HG03097 (cell line): Measurements from ENCODE around the gene NUTM2B.
"Not testable (repeated sequence)": the region's sequence is repeated elsewhere in the genome, so short reads cannot be mapped to it uniquely, and the experiment has no call there.

Source experiments
- ATAC-seq: cut with Tn5 transposase; IDR thresholded peaks from one replicate; pipeline ENCODE4 v1.9.1; 2021; ENCODE audit not compliant: unreplicated experiment, low FRiP score

NUTM2B gene, protein sequence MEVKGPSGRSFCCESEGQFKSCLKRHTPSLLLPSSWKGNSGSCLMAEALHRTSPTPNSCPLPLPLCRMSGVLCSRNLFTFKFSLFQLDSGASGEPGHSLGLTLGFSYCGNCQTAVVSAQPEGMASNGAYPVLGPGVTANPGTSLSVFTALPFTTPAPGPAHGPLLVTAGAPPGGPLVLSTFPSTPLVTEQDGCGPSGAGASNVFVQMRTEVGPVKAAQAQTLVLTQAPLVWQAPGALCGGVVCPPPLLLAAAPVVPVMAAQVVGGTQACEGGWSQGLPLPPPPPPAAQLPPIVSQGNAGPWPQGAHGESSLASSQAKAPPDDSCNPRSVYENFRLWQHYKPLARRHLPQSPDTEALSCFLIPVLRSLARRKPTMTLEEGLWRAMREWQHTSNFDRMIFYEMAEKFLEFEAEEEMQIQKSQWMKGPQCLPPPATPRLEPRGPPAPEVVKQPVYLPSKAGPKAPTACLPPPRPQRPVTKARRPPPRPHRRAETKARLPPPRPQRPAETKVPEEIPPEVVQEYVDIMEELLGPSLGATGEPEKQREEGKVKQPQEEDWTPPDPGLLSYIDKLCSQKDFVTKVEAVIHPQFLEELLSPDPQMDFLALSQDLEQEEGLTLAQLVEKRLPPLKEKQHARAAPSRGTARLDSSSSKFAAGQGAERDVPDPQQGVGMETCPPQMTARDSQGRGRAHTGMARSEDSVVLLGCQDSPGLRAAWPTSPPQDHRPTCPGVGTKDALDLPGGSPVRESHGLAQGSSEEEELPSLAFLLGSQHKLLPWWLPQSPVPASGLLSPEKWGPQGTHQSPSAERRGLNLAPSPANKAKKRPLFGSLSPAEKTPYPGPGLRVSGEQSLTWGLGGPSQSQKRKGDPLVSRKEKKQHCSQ

DNA sequence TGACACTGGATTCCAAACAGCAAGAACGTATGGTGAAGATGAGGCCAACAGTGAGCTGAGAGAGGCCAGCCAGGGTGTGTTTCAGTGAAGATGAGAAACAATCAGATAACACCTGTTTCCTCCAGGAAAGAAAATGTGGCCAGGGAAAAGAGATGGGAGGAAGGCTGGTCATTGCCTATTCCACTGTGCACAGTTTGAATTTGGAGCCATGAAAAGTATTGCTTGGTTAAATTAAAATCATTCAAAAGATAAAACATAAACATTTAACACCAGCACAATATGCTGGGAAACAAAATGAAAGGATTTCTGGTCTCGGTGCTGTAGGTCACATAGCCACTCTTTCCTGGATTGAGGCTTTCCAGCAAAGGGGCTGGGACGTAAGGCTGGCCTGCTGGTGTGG is at the start of gene NUTM2B:
Gene NUTM2B, plus strand, starts transcription at position 301 of the 400 bp plus-strand sequence. CDS start 383 bp downstream, outside the sequence.
- not testable (repeated sequence) for ATAC-seq

DNA sequence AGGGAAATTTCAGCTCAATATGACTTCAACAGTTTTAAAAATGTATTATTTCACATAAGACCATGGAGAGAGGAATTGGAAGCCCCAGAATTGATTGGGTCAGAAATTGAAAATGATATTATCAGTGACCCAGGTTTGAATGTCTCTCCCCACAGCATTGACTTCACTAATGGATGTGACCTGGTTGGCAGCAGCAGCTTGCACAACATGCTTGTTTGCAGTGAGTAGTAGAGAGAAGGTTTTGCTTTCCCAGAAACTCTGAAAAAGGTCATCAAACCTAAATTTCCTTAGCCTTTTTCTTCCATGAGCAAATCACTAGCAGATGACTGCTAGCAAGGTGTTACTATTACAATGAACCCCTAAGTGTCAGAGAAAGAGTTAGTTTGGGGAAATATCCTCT is 39.7 kb upstream of the NUTM2B start:
- ATAC-seq: not testable (repeated sequence)

DNA sequence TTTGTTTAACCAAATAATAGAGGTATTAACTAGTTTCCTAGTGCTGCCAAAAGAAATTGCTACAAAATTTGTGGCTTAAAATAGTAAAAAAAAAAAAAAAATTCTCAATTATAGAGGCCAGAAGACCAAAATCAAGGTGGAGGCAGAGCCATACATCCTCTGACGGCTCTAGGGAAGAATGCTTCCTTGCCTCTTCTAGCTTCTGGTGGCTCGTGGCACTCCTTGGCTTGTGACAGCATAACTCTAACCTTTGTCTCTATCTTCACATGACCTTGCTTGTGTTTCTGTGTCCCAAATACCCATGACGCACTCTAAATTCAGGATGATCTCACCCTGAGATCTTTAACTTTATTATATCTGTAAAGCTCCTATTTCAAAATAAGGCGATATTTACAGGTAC is 38.3 kb upstream of the NUTM2B start:
- not testable (repeated sequence) for ATAC-seq

DNA sequence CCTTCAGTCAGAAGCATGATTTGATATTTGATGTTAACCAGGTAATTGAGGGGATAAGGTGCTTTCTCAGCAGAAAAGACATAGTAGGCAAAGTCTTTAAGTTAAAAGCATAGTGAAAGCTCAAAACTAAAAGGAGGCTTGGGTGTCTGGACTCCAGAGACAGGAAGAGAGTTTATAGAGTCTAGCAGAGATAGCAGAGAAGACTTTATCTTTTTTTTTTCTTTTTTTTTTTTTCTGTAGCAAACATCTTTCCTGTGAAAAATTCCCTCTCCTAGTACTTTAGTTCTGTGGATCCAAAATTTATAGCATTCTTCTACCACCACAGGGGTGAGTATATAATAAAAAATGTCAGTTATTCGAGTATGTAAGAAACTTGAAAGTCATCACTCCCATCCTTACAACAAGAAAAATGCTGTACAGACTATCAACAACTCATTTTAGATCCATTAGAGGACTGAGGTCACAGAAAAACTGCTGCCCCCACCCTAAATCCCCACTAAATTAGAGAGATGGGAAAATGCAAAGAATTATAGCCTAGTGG is 33.7 kb upstream of the NUTM2B start:
- not testable (repeated sequence) for ATAC-seq

DNA sequence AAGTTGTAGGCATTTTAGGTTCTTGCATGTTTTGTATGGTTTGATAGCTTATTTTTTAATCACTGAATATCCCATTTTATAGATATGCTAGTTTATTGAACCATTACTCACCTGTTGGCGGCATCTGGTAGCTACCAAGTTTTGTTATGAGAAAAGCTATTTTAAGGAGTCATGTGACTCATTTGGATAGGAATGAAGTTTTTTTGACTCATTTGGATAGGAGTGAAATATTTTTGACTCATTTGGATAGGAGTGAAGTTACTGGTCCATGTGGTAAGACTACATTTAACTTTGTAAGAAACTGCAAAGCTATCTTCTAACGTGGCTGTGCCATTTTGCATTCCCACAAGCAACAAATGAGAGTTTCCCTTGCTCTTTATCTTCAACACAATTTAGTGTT is 28.1 kb upstream of the NUTM2B start:
- ATAC-seq: not testable (repeated sequence)

DNA sequence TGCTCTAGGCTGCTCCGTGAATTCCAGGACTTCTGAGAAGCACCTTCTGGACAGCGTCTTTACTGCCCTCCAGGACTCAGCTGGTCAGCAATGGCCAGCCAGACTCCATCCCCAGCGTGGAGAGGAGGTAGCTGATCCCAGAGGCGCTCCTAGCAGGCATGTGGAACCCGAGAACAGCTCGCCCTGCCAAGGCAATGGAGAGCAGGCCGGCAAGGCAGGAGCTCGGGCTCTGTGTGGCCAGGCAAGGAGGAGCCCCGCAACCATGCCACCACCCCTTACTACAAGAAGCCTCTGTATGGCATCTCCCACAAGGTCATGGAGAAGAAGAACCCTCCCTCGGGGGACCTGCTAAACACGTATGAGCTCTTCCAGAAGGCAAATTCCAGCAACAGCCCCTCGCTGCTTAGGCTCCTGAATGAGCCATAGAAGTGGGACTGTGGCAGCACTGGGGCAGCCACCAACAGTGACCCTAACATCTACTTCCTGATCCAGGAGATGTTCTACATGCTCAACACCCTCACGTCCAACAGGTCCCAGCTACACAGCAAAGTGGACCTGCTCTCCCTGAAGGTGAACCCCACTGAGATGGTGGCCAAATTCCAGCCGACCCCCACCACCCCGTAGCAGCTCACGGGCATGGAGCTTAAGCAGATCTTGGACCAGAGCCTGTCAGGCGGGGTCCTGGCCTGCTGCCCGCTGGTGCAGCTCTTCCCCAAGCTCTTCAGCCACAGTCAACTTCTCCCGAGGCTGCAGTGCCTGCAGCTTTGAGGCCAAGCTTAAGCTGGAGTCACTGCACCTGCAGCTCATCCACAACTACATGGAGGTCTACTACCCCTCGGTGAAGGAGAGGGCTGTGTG is 19.8 kb upstream of the NUTM2B start:
- not testable (repeated sequence) for ATAC-seq

DNA sequence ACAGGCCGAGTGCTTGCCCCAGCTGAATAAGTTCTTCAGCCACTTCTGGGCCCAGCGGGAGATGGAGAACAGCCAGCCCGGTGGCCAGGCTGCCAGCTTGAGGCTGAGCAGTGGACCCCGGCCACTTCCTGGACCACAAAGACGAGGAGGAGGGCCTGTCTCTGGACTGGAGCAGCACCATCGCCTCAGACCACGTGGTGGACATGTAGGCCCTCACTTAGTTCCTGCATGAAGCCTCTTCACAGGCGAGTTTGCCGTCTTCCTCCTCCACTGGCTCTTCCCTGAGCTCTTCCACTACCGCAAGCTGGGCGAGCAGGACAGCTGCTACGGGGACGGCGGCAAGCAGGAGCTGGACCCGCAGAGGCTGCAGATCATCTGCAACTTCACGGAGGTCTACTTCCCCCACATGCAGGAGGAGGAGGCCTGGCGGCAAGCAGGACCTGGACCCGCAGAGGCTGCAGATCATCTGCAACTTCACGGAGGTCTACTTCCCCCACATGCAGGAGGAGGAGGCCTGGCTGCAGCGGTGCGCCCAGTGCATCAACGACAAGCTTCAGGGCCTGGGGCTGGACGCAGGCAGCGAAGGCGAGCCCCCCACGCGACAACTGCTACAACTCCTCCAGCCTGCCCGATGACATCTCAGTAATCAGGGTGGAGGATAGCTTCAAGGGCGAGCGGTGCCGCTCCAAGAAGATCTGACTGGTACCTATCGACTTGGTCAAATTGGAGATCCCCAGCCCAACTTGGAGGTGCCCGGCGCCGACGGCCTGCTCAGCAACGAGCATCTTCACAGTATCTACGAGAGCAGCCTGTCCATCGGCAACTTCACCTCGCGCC is 18.9 kb upstream of the NUTM2B start:
- ATAC-seq: not testable (repeated sequence)

DNA sequence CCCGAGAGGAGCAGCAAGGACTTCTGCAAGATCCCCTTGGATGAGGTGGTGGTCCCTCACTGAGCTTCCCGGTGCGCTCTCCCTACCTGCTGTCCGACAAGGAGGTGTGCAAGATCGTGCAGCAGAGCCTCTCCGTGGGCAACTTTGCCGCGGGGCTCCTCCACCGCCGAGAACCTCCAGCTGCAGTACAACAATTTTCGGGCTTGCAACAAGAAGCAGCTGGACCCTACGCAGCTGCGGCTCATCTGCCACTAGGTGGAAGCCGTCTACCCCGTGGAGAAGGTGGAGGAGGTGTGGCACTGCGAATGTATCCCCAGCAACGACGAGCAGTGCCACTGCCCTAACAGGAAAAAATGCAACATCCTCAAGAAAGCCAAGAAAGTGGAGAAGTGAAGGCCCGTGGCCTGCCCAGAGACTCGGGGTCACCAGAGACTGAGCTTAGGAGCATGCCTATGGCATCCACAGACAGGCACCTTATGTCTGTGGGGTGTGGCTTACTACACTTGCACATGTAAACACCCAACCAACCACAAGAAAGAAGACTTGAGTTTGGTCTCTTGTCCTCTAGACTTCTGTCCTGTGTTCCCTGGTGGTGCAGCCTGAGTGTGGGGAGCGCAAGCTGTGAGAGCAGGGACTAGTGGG is 17.9 kb upstream of the NUTM2B start:
- ATAC-seq: peak; percentile 81

DNA sequence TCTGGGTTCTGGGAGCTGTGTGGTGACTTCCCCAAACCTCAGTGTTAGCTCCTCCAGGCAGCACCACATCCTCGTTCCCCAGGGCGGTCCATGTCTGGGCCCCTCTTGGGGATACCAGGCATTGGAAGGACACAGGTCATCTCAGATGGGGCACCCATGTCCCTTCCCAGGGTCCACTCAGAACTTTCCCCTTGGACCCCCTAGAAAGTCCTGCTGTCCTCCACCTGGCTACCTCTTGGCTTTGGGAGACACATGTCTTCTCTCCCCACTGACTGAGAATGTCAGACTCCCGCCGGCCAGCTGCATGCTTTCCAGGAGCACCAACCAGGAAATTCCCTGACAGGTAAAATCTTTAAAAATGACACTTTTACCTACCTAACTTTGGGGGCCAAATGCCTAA is 16.4 kb upstream of the NUTM2B start:
- ATAC-seq: not testable (repeated sequence)

DNA sequence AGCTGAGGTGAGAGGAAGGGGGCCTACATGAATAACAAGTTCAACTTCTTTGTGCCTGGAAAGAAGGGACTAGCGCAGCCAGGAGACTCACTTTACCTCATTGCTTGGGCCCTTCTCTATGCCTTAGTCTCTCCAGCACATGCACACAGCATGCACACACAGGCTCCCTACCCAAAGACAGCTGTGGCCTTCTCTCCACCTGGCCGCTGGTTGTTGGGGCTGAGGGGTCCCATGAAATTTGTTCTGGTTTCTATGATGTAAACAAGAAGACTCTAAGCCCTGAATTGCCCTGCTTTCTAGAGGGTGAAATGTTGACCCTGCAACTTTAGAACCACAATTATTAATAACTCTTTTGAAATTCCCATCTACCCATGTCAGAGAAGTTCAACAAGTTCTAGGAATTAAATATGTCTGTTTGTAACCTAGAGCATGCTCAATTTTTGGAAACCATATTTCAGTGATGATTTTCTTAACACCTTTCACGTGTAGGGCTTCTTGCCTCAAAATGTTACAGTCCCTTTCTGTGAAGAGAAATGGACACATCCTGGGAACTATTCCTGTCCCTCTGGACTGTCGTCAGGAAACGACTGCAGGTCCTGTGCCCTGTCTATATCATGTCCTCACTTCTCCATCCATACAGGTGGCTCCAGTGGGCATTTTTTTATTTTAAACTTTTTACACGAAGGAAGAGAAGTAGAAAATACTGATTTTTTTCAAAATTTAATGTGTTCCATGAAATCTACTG is 15.4 kb upstream of the NUTM2B start:
- ATAC-seq: not testable (repeated sequence)

DNA sequence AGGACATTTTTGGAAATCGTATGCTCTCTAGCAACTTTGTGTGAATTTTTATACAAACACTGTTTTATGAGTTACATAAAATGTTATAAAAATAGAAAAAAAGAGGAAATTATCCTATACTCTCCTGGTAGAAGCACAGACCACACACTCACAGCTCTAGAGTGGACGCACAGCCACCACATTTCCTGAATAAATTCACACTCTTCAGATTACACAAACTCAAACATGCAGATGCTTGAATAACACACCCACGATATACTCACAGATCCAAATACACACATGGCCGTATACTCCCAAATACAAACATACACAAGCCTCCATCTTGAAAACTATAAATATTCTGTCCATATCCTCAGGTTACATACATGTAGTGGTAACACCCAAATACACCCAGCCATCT is 14.2 kb upstream of the NUTM2B start:
- not testable (repeated sequence) for ATAC-seq

DNA sequence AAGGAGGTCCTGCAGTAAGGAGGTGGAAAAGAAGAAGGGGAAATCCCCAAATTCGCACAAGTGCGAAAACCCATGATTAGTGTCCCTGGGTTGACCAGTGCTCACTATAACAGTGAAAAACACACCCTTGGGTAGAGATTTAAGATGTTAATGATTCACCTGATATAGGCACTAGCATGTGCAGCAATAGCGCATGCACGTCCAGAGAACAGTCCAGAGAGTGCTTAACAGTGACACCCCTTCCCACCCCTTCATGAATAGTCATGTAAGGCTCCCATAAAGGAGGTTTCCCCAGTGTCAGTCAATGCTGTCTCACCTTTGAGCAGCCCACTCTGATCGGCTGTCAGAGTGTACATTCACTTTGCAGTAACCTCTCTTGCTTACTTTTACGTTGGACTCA is 6.4 kb upstream of the NUTM2B start:
- not testable (repeated sequence) for ATAC-seq

DNA sequence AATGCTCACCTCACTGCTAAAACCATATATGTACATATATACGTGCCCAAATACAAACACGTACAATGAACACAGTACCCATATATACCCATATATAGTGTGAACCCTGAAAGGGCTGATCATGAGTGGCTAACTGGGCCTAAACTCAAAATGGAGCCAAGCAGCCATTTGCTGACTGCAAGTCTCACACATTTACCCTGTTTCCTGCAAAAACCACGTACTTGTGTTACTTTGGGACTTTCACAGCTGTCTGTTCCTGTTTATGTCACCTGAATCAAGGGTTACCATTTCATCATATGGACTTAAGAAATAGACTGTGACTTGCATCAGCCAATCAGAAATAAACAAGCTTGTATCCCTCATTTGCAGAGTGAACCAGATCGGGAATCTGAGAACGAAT is 5.9 kb upstream of the NUTM2B start:
- ATAC-seq: not testable (repeated sequence)

DNA sequence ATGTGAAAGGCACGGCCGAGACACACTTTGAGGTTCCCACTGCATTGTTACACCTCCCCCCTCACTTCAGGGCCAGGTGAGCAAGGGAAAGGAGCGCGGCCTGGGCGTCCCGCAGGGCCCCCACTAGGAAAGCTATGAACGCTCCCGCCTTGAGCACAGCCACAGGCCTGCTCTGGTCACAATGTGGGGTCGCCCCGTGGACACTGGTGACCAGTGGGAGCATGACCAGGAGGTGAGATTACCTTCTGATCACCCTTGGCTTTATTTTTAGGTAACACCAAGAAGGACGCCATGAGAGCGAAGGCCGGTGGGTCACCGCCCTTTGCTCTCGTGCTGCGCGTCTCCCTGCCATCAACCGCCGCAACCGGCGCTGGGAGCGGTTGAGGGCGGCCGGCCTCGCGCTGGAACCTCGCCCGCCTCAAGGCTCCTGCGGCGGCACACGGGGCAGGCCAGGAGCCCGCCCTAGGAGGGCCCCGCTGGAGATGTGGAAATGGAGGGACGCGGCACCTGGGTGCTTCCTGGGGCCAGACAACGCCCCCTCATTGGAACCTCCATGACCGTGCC is 2.6 kb upstream of the NUTM2B start:
- not testable (repeated sequence) for ATAC-seq

DNA sequence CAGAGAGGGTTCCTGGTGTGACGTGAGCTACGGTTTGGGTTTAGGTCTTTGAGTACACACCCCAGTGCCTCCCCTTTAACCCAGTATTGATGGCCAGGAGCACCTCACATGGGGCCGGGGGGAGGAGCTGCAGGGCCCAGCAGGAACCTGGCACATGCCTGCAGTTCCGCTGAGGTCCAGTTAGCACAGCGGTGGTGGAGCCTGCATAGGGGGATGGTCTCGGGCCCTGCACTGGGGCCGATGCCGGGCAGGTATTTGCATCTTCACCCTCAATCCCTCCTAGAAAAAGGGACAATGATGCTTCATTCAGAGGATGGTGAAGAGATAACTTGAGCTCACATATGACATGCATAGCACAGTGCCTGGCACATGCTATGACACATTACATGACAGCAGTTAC is 4.0 kb downstream of the NUTM2B start:
- ATAC-seq: not testable (repeated sequence)

DNA sequence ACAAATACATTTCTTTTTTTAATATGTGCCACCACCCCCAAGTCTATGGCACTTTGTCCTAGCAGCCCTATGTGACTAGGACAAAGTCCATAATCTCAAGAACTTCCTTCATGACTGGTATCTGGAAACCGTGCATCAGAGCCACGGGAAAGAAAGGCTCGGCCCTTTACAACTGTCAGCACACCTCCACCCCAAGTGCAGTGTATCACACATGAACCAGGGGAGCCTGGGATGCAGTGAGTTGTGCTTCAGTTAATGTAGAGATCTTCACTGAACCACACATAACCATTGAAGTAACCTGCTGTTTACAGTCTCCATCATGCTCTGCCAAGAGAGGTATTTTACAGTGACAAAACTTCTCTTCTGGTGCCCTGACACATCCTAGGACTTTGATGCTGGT is 11.9 kb downstream of the NUTM2B start:
- not testable (repeated sequence) for ATAC-seq

DNA sequence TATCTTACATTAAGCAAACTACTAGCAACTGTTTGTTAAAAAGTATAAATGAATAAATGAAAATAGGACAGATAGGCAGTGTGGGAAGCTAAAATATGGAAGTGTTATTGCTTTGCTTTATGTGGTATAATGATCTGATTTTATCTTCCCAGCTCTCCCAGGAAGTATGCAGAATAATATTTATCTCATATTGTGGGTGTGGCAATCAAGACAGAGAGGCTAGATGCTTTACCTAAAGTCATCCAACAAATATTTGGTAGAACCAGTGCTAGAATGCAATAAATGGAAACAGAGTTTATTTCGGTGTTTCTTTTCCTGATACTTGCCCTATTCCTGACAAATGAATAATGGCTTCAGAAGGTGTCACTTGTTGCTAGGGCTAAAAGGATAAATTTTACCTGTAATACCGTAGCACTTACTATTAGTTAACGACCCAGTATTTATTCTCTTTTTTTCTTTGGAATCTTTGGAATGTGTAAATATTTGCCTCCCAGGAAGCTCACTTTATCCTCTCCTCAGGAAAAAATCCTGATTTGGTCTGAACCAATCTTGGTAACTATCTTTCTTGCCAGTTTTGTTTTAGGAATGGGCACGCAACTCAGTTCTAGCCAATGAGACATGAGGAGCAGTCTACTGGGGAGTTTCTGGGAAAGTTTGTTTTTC is 14.0 kb downstream of the NUTM2B start:
- ATAC-seq: not testable (repeated sequence)
